Measurements from ENCODE around the gene ATG9B.
A peak's percentile ranks its signal among the peaks of the same experiment; 100 is the strongest.

The ATG9B gene

GRCh38 chr7:151001546-151001945 is 22.7 kb downstream of the ATG9B start:
- Histone ChIP-seq H3K27ac (ENCODE audit: low read length) (no peak overlapping the region), H3K27me3 (ENCODE audit: low read depth, low read length) (no peaks in the 10 kb centered on the region), H3K36me3 (ENCODE audit: control insufficient read depth in 1 of 2, insufficient read depth in 2 of 2, low read length in 2 of 2) (no peaks in the 10 kb centered on the region), H3K9me3 (ENCODE audit: control insufficient read depth in 1 of 2, low read length in 2 of 2) (no peaks in the 10 kb centered on the region), H3K4me1 (ENCODE audit: control insufficient read depth in 1 of 2, insufficient read depth in 2 of 2, low read length in 2 of 2) (peaks cover 0 to under 1% of the 10 kb centered on the region in 2 donors), H3K4me3 (ENCODE audit: low read depth in 1 of 2, low read length in 2 of 2) (no peak overlapping the region)

- no peaks in the 10 kb centered on the region for H3K9me3 ChIP-seq (ENCODE audit: control insufficient read depth in 1 of 2, low read length in 2 of 2)
- H3K4me1 ChIP-seq (ENCODE audit: control insufficient read depth in 1 of 2, insufficient read depth in 2 of 2, low read length in 2 of 2) = no peaks in the 10 kb centered on the region
- H3K27ac ChIP-seq (ENCODE audit: low read length) = no peak overlapping the region
- H3K36me3 ChIP-seq (ENCODE audit: control insufficient read depth in 1 of 2, insufficient read depth in 2 of 2, low read length in 2 of 2) = no peaks in the 10 kb centered on the region
- no peak overlapping the region for H3K4me3 ChIP-seq (ENCODE audit: low read depth in 1 of 2, low read length in 2 of 2)
- no peaks in the 10 kb centered on the region for H3K27me3 ChIP-seq (ENCODE audit: low read depth, low read length)
These were observed 23.3 kb downstream of the ATG9B start for GRCh38 chr7:151000897-151001495.

- Histone ChIP-seq H3K27ac (ENCODE audit: low read length) (no peak overlapping the region), H3K9me3 (ENCODE audit: control insufficient read depth in 1 of 2, low read length in 2 of 2) (no peaks in the 10 kb centered on the region), H3K4me1 (ENCODE audit: control insufficient read depth in 1 of 2, insufficient read depth in 2 of 2, low read length in 2 of 2) (no peaks in the 10 kb centered on the region), H3K27me3 (ENCODE audit: low read depth, low read length) (no peaks in the 10 kb centered on the region), H3K36me3 (ENCODE audit: control insufficient read depth in 1 of 2, insufficient read depth in 2 of 2, low read length in 2 of 2) (no peaks in the 10 kb centered on the region), H3K4me3 (ENCODE audit: low read depth in 1 of 2, low read length in 2 of 2) (no peak overlapping the region)
These were observed 24.6 kb downstream of the ATG9B start for GRCh38 chr7:150999497-151000230.

- no peaks in the 10 kb centered on the region for H3K9me3 ChIP-seq (ENCODE audit: control insufficient read depth in 1 of 2, low read length in 2 of 2)
- H3K27ac ChIP-seq (ENCODE audit: low read length) = no peak overlapping the region
- no peaks in the 10 kb centered on the region for H3K36me3 ChIP-seq (ENCODE audit: control insufficient read depth in 1 of 2, insufficient read depth in 2 of 2, low read length in 2 of 2)
- H3K27me3 ChIP-seq (ENCODE audit: low read depth, low read length) = no peaks in the 10 kb centered on the region
- H3K4me1 ChIP-seq (ENCODE audit: control insufficient read depth in 1 of 2, insufficient read depth in 2 of 2, low read length in 2 of 2) = no peaks in the 10 kb centered on the region
- no peak overlapping the region for H3K4me3 ChIP-seq (ENCODE audit: low read depth in 1 of 2, low read length in 2 of 2)
These were observed 25.3 kb downstream of the ATG9B start for GRCh38 chr7:150999001-150999400.

GRCh38 chr7:150998341-150998740 is 26.0 kb downstream of the ATG9B start:
- H3K4me3 ChIP-seq (ENCODE audit: low read depth in 1 of 2, low read length in 2 of 2) = no peak overlapping the region
- no peaks in the 10 kb centered on the region for H3K9me3 ChIP-seq (ENCODE audit: control insufficient read depth in 1 of 2, low read length in 2 of 2)
- no peak overlapping the region for H3K27ac ChIP-seq (ENCODE audit: low read length)
- no peaks in the 10 kb centered on the region for H3K27me3 ChIP-seq (ENCODE audit: low read depth, low read length)
- no peaks in the 10 kb centered on the region for H3K4me1 ChIP-seq (ENCODE audit: control insufficient read depth in 1 of 2, insufficient read depth in 2 of 2, low read length in 2 of 2)
- H3K36me3 ChIP-seq (ENCODE audit: control insufficient read depth in 1 of 2, insufficient read depth in 2 of 2, low read length in 2 of 2) = no peaks in the 10 kb centered on the region

GRCh38 chr7:150997817-150998216 is 26.5 kb downstream of the ATG9B start:
- Histone ChIP-seq H3K27ac (ENCODE audit: low read length) (no peak overlapping the region), H3K4me3 (ENCODE audit: low read depth in 1 of 2, low read length in 2 of 2) (no peak overlapping the region), H3K9me3 (ENCODE audit: control insufficient read depth in 1 of 2, low read length in 2 of 2) (no peaks in the 10 kb centered on the region), H3K36me3 (ENCODE audit: control insufficient read depth in 1 of 2, insufficient read depth in 2 of 2, low read length in 2 of 2) (no peaks in the 10 kb centered on the region), H3K27me3 (ENCODE audit: low read depth, low read length) (no peaks in the 10 kb centered on the region), H3K4me1 (ENCODE audit: control insufficient read depth in 1 of 2, insufficient read depth in 2 of 2, low read length in 2 of 2) (no peaks in the 10 kb centered on the region)

GRCh38 chr7:150997075-150997511 is 27.2 kb downstream of the ATG9B start:
- H3K4me1 ChIP-seq (ENCODE audit: control insufficient read depth in 1 of 2, insufficient read depth in 2 of 2, low read length in 2 of 2) = no peaks in the 10 kb centered on the region
- H3K36me3 ChIP-seq (ENCODE audit: control insufficient read depth in 1 of 2, insufficient read depth in 2 of 2, low read length in 2 of 2) = no peaks in the 10 kb centered on the region
- no peaks in the 10 kb centered on the region for H3K27me3 ChIP-seq (ENCODE audit: low read depth, low read length)
- H3K27ac ChIP-seq (ENCODE audit: low read length) = no peak overlapping the region
- no peak overlapping the region for H3K4me3 ChIP-seq (ENCODE audit: low read depth in 1 of 2, low read length in 2 of 2)
- no peaks in the 10 kb centered on the region for H3K9me3 ChIP-seq (ENCODE audit: control insufficient read depth in 1 of 2, low read length in 2 of 2)

- Histone ChIP-seq H3K27ac (ENCODE audit: low read length) (no peak overlapping the region), H3K27me3 (ENCODE audit: low read depth, low read length) (no peaks in the 10 kb centered on the region), H3K9me3 (ENCODE audit: control insufficient read depth in 1 of 2, low read length in 2 of 2) (no peaks in the 10 kb centered on the region), H3K36me3 (ENCODE audit: control insufficient read depth in 1 of 2, insufficient read depth in 2 of 2, low read length in 2 of 2) (no peaks in the 10 kb centered on the region), H3K4me1 (ENCODE audit: control insufficient read depth in 1 of 2, insufficient read depth in 2 of 2, low read length in 2 of 2) (no peaks in the 10 kb centered on the region), H3K4me3 (ENCODE audit: low read depth in 1 of 2, low read length in 2 of 2) (no peak overlapping the region)
These were observed 27.8 kb downstream of the ATG9B start for GRCh38 chr7:150996376-150997074.

GRCh38 chr7:150994838-150995510 is 29.3 kb downstream of the ATG9B start:
- H3K27me3 ChIP-seq (ENCODE audit: low read depth, low read length) = no peaks in the 10 kb centered on the region
- H3K9me3 ChIP-seq (ENCODE audit: control insufficient read depth in 1 of 2, low read length in 2 of 2) = no peaks in the 10 kb centered on the region
- H3K4me3 ChIP-seq (ENCODE audit: low read depth in 1 of 2, low read length in 2 of 2) = peak overlapping the region; percentile 8 to 18
- H3K27ac ChIP-seq (ENCODE audit: low read length) = no peak overlapping the region
- H3K36me3 ChIP-seq (ENCODE audit: control insufficient read depth in 1 of 2, insufficient read depth in 2 of 2, low read length in 2 of 2) = no peaks in the 10 kb centered on the region
- H3K4me1 ChIP-seq (ENCODE audit: control insufficient read depth in 1 of 2, insufficient read depth in 2 of 2, low read length in 2 of 2) = peaks cover 0 to 2% of the 10 kb centered on the region in 2 donors

GRCh38 chr7:150994141-150994837 is 30.0 kb downstream of the ATG9B start:
- Histone ChIP-seq H3K4me3 (ENCODE audit: low read depth in 1 of 2, low read length in 2 of 2) (peak overlapping the region; percentile 8 to 18), H3K27ac (ENCODE audit: low read length) (peak overlapping the region; percentile 9), H3K27me3 (ENCODE audit: low read depth, low read length) (no peaks in the 10 kb centered on the region), H3K4me1 (ENCODE audit: control insufficient read depth in 1 of 2, insufficient read depth in 2 of 2, low read length in 2 of 2) (peaks cover 0 to 9% of the 10 kb centered on the region in 2 donors), H3K36me3 (ENCODE audit: control insufficient read depth in 1 of 2, insufficient read depth in 2 of 2, low read length in 2 of 2) (no peaks in the 10 kb centered on the region), H3K9me3 (ENCODE audit: control insufficient read depth in 1 of 2, low read length in 2 of 2) (no peaks in the 10 kb centered on the region)

- Histone ChIP-seq H3K27me3 (ENCODE audit: low read depth, low read length) (no peaks in the 10 kb centered on the region), H3K4me1 (ENCODE audit: control insufficient read depth in 1 of 2, insufficient read depth in 2 of 2, low read length in 2 of 2) (peaks cover 0 to 16% of the 10 kb centered on the region in 2 donors), H3K4me3 (ENCODE audit: low read depth in 1 of 2, low read length in 2 of 2) (peak overlapping the region; percentile 8 to 18), H3K36me3 (ENCODE audit: control insufficient read depth in 1 of 2, insufficient read depth in 2 of 2, low read length in 2 of 2) (no peaks in the 10 kb centered on the region), H3K9me3 (ENCODE audit: control insufficient read depth in 1 of 2, low read length in 2 of 2) (no peaks in the 10 kb centered on the region), H3K27ac (ENCODE audit: low read length) (peak overlapping the region; percentile 9)
These were observed 30.8 kb downstream of the ATG9B start for GRCh38 chr7:150993511-150993910.
